Myometrial cell (primary cell): ENCODE results near the gene NQO2. TPM values are rescaled to one million over a fixed set of nuclear protein-coding genes. Genes with fewer than 3 reads are reported as not detected.

Experiments used
- total RNA-seq: library from RNA; depleted of rRNA; stranded (reverse); fragments of >200 nt; gene quantifications from 2 replicates; pipeline ENCODE4 v1.2.3, GENCODE V29; 2015

The NQO2 gene, protein sequence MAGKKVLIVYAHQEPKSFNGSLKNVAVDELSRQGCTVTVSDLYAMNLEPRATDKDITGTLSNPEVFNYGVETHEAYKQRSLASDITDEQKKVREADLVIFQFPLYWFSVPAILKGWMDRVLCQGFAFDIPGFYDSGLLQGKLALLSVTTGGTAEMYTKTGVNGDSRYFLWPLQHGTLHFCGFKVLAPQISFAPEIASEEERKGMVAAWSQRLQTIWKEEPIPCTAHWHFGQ
- total RNA-seq, result 25.7 and 26.9 TPM in 2 replicates

DNA sequence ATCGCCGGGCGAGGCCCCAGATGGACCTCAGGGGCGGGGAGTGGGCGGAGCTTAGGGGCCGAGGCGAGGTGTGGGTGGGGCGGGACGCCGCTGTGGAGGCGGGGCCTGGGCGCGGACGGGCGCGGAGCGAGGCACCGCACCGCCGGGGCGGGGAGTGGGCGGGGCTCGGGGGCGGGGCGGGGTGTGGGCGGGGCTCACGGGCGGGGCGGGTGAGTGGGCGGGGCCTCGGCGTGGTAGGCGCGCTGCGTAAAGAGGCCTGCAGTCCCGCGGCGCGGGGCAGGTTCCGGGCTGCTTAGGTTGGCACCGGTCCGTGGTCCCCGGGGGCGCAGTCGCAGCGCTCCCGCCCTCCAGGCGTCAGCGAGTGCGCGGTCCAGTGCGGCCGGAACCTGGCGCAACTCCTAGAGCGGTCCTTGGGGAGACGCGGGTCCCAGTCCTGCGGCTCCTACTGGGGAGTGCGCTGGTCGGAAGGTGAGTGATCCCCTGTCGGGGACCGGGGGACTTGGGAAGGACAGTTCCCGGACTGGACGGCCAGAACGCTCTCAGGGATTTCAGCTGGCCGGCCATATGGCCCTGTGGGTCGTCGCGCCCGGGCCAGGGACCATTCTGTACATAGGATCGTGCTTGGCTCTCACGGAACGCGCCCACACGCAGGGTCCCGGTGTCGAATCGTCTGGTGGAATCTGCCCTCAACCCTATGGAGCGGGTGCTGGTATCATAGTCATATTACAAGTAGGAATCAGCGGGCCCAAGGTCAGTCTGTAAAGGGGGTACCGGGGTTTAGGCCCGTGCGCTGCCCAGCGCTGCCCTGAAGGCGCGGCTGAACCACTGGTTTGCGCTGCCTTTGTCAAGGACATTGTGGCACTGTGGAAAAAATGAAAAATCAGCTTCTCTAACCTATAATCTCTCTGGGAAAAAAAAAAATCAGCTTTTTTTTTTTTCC, at the start of gene NQO2:
NQO2 (plus strand) TSS at position 277 of the 940 bp plus-strand sequence. CDS start 6,659 bp downstream, outside the sequence.

DNA sequence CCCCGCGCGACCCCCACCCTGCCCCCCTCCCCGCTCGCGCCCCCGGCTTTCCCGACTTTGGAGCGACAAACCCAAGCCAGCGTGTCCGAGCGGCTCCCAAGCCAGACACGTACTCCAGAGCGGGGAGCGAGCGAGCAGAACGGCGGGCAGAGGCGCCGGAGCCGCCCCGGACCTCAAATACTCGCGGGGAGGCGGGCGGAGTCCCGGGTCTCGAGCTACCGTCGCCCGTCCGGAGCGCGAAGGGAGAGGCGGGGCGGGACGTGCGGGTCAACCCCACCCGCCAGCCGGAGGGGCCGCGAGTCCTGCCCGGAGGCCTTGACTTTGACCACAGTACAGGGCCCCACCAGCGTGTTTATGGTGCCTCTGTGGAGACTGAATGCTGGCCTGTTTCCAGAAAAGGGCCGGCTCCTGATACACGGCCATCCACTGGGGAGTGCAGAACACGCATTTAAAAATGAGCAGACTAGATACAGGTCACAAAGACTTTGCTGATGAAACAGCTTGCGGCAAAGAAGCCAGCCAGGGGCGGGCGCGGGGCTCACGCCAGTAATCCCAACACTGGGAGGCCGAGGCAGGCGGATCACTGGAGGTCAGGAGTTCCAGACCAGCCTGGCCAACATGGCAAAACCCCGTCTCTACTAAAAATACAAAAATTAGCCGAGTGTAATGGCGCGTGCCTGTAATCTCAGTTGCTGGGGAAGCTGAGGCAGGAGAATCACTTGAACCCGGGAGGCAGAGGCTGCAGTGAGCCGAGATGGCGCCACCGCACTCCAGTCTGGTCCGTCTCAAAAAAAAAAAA, 28.1 kb upstream of the NQO2 start, which contains the start of gene SERPINB6:
SERPINB6 (minus strand) TSS at position 148 of the 799 bp plus-strand sequence. CDS start 12,235 bp downstream, outside the sequence.

DNA sequence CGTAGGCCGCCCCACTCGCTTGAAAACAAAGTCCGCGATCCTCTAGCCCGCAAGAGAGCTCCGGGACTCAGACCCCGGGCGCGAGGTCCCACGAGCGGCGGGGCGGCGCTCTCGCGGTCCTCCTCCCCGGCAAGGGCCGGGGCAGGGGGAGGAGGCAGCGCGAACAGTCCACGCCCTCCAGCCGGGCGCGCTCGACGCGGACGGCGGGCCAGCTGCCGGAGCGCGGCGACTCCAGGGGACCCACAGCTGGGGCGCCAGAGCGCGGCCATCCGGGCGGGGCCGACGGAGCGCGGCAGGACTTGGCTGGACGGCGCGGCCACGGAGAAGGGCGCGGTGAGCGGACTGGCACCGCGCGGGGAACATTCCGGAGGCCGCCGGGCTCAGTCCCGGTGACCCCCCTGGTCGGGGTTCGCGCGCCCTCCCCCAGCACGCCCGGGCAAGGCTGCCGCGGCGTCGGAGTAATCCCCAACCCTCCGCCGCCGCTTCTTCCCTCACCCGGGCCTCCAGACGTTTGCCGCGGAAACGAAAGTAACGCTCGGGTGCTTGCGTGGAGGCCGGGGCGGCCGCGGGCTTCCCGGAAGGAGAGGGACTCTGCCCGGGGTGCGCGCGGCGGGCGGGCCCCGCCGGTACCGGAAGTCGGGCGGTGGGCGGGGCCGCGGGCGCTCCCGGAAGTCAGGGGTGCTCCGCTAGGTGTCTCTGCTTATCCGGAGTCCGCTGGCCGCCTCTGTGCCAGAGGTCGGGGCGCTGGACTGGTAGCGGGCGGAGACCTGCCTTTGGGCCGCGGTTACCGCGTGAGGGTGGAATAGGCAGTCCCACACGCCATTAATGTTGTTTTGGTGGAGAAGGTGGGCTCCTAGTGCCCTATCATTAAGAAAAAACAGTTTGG, 68.9 kb downstream of the NQO2 start, which contains the start of gene RIPK1:
RIPK1 (plus strand) TSS at position 166 of the 886 bp plus-strand sequence. CDS start 8,330 bp downstream, outside the sequence.

Other genes starting within 250 kb of the NQO2 start
- gene MYLK4, start 249.0 kb upstream of the NQO2 start, total RNA-seq, result under 0.01 and 0.18 TPM in 2 replicates
- gene WRNIP1, start 234.5 kb upstream of the NQO2 start, total RNA-seq, result 46.7 and 53.3 TPM in 2 replicates
- gene SERPINB1, start 158.0 kb upstream of the NQO2 start, total RNA-seq, result 32.6 and 43.2 TPM in 2 replicates
- gene SERPINB9, start 96.6 kb upstream of the NQO2 start, total RNA-seq, result 7.5 and 9.2 TPM in 2 replicates
- 136 and 138 TPM in 2 replicates for gene SERPINB6, start 28.3 kb upstream of the NQO2 start, total RNA-seq
- gene RIPK1, start 68.6 kb downstream of the NQO2 start, total RNA-seq, result 11.8 and 15.2 TPM in 2 replicates
- gene BPHL, start 118.8 kb downstream of the NQO2 start, total RNA-seq, result 15.3 and 21.6 TPM in 2 replicates
- gene TUBB2A, start 157.7 kb downstream of the NQO2 start, total RNA-seq, result 292 and 321 TPM in 2 replicates
- 8.0 and 11.0 TPM in 2 replicates for gene TUBB2B, start 227.8 kb downstream of the NQO2 start, total RNA-seq